ENCODE data around the gene DCHS2.

GRCh38 chr4:154422152-154422551 is 69.4 kb downstream of the DCHS2 start:
- TF ChIP-seq EZH2 (IDR thresholded peaks at IDR 0.05; ENCODE audit: borderline replicate concordance, low read depth, low read length, severe bottlenecking) (no peak), CTCF (IDR thresholded peaks at IDR 0.05; ENCODE audit: borderline replicate concordance, extremely low read depth, low read length, poor library complexity, severe bottlenecking) (no peak)
